HCT116 (cell line): ENCODE data around the gene CCDC188. TPM values are rescaled to one million over a fixed set of nuclear protein-coding genes. Genes with fewer than 3 reads are reported as not detected.

Experiments used
- ATAC-seq: fragments of 200-7000 bp; cut with Tn5 transposase; 2 replicates; pipeline ENCODE4 v1.9.1; 2020; ENCODE audit warnings: mild to moderate bottlenecking, moderate library complexity
- BruUV-seq: library from RNA; stranded (reverse); fragments of 400-500 nt; replicated peaks from 2 replicates; lab custom pipeline; 2021; lab: Mats Ljungman, UMichigan
- CTCF ChIA-PET: fragments of 300-600 bp; sonication (Branson Sonifier 250); formaldehyde crosslinking; loops from one replicate; lab custom pipeline; 2021; ENCODE audit warnings: antibody characterized with exemption; lab: Charles Lee
- POLR2A ChIA-PET: fragments of 300-600, 350-600 bp; sonication (Branson Sonifier 250); formaldehyde crosslinking; loops from one replicate; lab custom pipeline; 2021; ENCODE audit warnings: antibody characterized with exemption; lab: Charles Lee
- RAD21 ChIA-PET, 2 experiments: fragments of 300-600 bp; sonication (Branson Sonifier 250); formaldehyde crosslinking; loops; one replicate each; lab custom pipeline; 2023; ENCODE audit warnings: low total read pairs in 2 of 2; ENCODE audit not compliant: uncharacterized antibody in 2 of 2, unreplicated experiment in 2 of 2, low non-redundant PET in 1 of 2; lab: Charles Lee
- DNase-seq: peaks from one replicate; pipeline ENCODE4 v3.0.0-alpha.2; 2010; ENCODE audit warnings: low read depth, low spot score
- H2AFZ ChIP-seq: fragments of 200-600 bp; shearing (Covaris generic), sonication (generic); 2 replicates; pipeline ENCODE4 v1.6.1; 2017; ENCODE audit warnings: low read depth, mixed run types, mixed read lengths, antibody characterized with exemption, low read length; ENCODE audit not compliant: poor library complexity, severe bottlenecking
- H3K27ac ChIP-seq: 2 replicates; pipeline ENCODE4 v1.5.1; 2012; ENCODE audit warnings: low read depth, low read length
- H3K27me3 ChIP-seq: fragments of 200-600 bp; sonication (generic); 2 replicates; pipeline ENCODE4 v1.6.1; 2016; ENCODE audit warnings: mixed run types, low read length, mixed read lengths; ENCODE audit not compliant: insufficient read depth
- H3K36me3 ChIP-seq, 2 experiments: fragments of 200-500 bp in 1 of 2; fragments of 200-600 bp in 1 of 2; sonication (Bioruptor generic) in 1 of 2; sonication (generic) in 1 of 2; 2 replicates each; pipeline versions ENCODE4 v1.5.1 to v1.6.1; 2014 to 2016; ENCODE audit warnings: low read length in 2 of 2, inconsistent platforms in 1 of 2, mixed read lengths in 1 of 2, mixed run types in 1 of 2; ENCODE audit not compliant: insufficient read depth in 2 of 2, control insufficient read depth in 1 of 2
- H3K4me1 ChIP-seq, 2 experiments: fragments of 200-600 bp in 1 of 2; sonication (generic) in 1 of 2; 2 replicates each; pipeline versions ENCODE4 v1.5.1 to v1.6.1; 2012 to 2017; ENCODE audit warnings: low read length in 2 of 2, inconsistent platforms in 1 of 2, mild to moderate bottlenecking in 1 of 2, mixed read lengths in 1 of 2, mixed run types in 1 of 2, moderate library complexity in 1 of 2; ENCODE audit not compliant: insufficient read depth in 2 of 2, control insufficient read depth in 1 of 2
- H3K4me2 ChIP-seq: fragments of 200-600 bp; sonication (generic); 2 replicates; pipeline ENCODE4 v1.6.1; 2017; ENCODE audit warnings: mixed run types, low read length, mixed read lengths
- H3K4me3 ChIP-seq, 2 experiments: fragments of 200-600 bp in 1 of 2; sonication (generic) in 1 of 2; replicated peaks in 1 of 2; 2 replicates each; pipeline ENCODE4 v1.5.1; 2011 to 2016; ENCODE audit warnings: low read length in 2 of 2, control low read depth in 1 of 2, low read depth in 1 of 2, mild to moderate bottlenecking in 1 of 2, mixed read lengths in 1 of 2, mixed run types in 1 of 2
- H3K79me2 ChIP-seq: fragments of 200-600 bp; sonication (generic); 2 replicates; pipeline ENCODE4 v1.6.1; 2017; ENCODE audit warnings: mild to moderate bottlenecking, mixed run types, low read length, moderate library complexity, mixed read lengths; ENCODE audit not compliant: insufficient read depth
- H3K9ac ChIP-seq: fragments of 200-600 bp; sonication (generic); 2 replicates; pipeline ENCODE4 v1.6.1; 2016; ENCODE audit warnings: low read length, mixed read lengths
- H3K9me2 ChIP-seq: fragments of 200-600 bp; sonication (generic), shearing (Covaris generic); 2 replicates; pipeline ENCODE4 v1.6.1; 2017; ENCODE audit warnings: mixed run types, mild to moderate bottlenecking, moderate library complexity; ENCODE audit not compliant: insufficient read depth
- H3K9me3 ChIP-seq, 2 experiments: fragments of 200-500 bp in 1 of 2; fragments of 200-600 bp in 1 of 2; sonication (Bioruptor generic) in 1 of 2; sonication (generic) in 1 of 2; 2 replicates each; pipeline ENCODE4 v1.6.1; 2014 to 2017; ENCODE audit warnings: low read length in 2 of 2, mixed read lengths in 2 of 2, inconsistent platforms in 1 of 2, low read depth in 1 of 2, mild to moderate bottlenecking in 1 of 2, mixed run types in 1 of 2, moderate library complexity in 1 of 2; ENCODE audit not compliant: control insufficient read depth in 1 of 2, insufficient read depth in 1 of 2
- H4K20me1 ChIP-seq: fragments of 200-600 bp; sonication (generic), shearing (Covaris generic); 2 replicates; pipeline ENCODE4 v1.6.1; 2017; ENCODE audit warnings: mixed run types, mild to moderate bottlenecking, moderate library complexity; ENCODE audit not compliant: insufficient read depth
- CBX3 ChIP-seq: IDR thresholded peaks from 2 replicates; pipeline ENCODE4 v1.6.1; 2012; ENCODE audit warnings: low read depth
- CEBPB ChIP-seq: IDR thresholded peaks from 2 replicates; pipeline ENCODE4 v1.6.1; 2012; ENCODE audit warnings: low read depth
- EZH2phosphoT487 ChIP-seq: fragments of 200-600 bp; IDR thresholded peaks from 2 replicates; pipeline ENCODE4 v1.6.1; 2018; ENCODE audit warnings: antibody characterized with exemption, borderline replicate concordance
- JUND ChIP-seq: IDR thresholded peaks from 2 replicates; pipeline ENCODE4 v1.6.1; 2012
- POLR2A ChIP-seq: IDR thresholded peaks from 2 replicates; pipeline ENCODE4 v1.7.0; 2011; ENCODE audit warnings: borderline replicate concordance; ENCODE audit not compliant: insufficient read depth, insufficient read length; ENCODE audit errors: extremely low read depth
- POLR2AphosphoS5 ChIP-seq: IDR thresholded peaks from 2 replicates; pipeline ENCODE4 v1.6.1; 2011; ENCODE audit warnings: mild to moderate bottlenecking, low read depth, low read length, moderate library complexity
- REST ChIP-seq: IDR thresholded peaks from 2 replicates; pipeline ENCODE4 v1.6.1; 2012; ENCODE audit warnings: low read depth
- YY1 ChIP-seq: IDR thresholded peaks from 2 replicates; pipeline ENCODE4 v1.6.1; 2011; ENCODE audit warnings: low read length, low read depth, moderate library complexity, mild to moderate bottlenecking; ENCODE audit not compliant: insufficient replicate concordance; ENCODE audit errors: extremely low read depth
- ZBTB33 ChIP-seq: IDR thresholded peaks from 2 replicates; pipeline ENCODE4 v1.6.1; 2011; ENCODE audit warnings: mild to moderate bottlenecking, low read length, moderate library complexity; ENCODE audit not compliant: insufficient replicate concordance; ENCODE audit errors: extremely low read depth
- intact Hi-C: fragments of 100-400 bp; cut with micrococcal nuclease; formaldehyde crosslinking; loops from 2 replicates; pipeline ENCODE4 v1.10.0; 2022
- total RNA-seq: library from RNA; stranded (reverse); gene quantifications from one replicate; pipeline ENCODE4 v1.2.1, GENCODE V29; 2021; ENCODE audit not compliant: unreplicated experiment

The CCDC188 gene
- total RNA-seq, 1 experiment from 2014 or later: not detected

GRCh38 chr22:20171288-20172140 lies 20.7 kb upstream of the CCDC188 start:
- Histone ChIP-seq H3K9ac (no peak overlapping the region), H3K79me2 (no peaks in the 10 kb centered on the region), H3K36me3 (no peaks in the 10 kb centered on the region), H3K27ac (no peak overlapping the region), H4K20me1 (no peaks in the 10 kb centered on the region), H2AFZ (no peak overlapping the region), H3K27me3 (no peaks in the 10 kb centered on the region), H3K4me2 (no peak overlapping the region), H3K9me3 (no peaks in the 10 kb centered on the region), H3K4me1 (no peaks in the 10 kb centered on the region), H3K9me2 (no peaks in the 10 kb centered on the region), H3K4me3 (no peak overlapping the region)
- ChIA-PET RAD21 (no interaction called here), POLR2A (no interaction called here), CTCF (no interaction called here)
- DNase-seq (no peak), ATAC-seq (no peak)
- TF ChIP-seq EZH2phosphoT487: no peak
- TF ChIP-seq CEBPB: no peak
- TF ChIP-seq POLR2AphosphoS5: no peak
- no peak for TF ChIP-seq JUND
- TF ChIP-seq ZBTB33: no peak
- TF ChIP-seq POLR2A: no peak
- TF ChIP-seq CBX3: no peak
- no peak for TF ChIP-seq YY1
- no peak for TF ChIP-seq REST
- intact Hi-C loops: no loop called here
- no TSS peak for BruUV-seq
